Loucy (cell line): Measurements from ENCODE around the gene PMEPA1.

Experiments used
- EZH2phosphoT487 ChIP-seq: fragments of 200-600 bp; IDR thresholded peaks from 2 replicates; pipeline ENCODE4 v1.6.1; 2018; ENCODE audit warnings: antibody characterized with exemption, mild to moderate bottlenecking, moderate library complexity, borderline replicate concordance
- TF ChIP-seq, protein P1 (sequence below): fragments of 200-600 bp; sonication (generic); conservative IDR thresholded peaks from 2 replicates; pipeline ENCODE4 v1.5.1; 2014; ENCODE audit warnings: mild to moderate bottlenecking, antibody characterized with exemption, low read length

DNA sequence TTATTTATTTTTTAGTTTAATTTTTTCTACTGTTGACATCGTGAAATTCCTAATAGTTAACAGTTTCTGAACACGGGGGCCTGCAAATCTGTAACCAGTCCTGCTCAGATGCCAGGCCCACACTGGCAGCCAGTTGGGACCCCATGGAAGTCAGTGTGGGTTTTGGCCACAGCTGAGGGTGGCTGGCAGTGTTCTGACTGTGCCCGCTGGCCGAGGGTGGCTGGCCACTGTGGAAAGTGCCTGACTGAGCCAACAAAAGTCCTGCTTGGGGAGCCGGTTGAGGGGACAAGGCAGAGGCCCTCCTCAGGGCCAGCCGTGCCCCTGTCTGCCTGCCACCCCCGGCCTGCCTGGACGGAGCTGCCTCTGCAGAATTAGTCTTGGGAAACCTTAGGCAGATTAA lies 4.1 kb upstream of the PMEPA1 start:
- TF ChIP-seq, protein P1, sequence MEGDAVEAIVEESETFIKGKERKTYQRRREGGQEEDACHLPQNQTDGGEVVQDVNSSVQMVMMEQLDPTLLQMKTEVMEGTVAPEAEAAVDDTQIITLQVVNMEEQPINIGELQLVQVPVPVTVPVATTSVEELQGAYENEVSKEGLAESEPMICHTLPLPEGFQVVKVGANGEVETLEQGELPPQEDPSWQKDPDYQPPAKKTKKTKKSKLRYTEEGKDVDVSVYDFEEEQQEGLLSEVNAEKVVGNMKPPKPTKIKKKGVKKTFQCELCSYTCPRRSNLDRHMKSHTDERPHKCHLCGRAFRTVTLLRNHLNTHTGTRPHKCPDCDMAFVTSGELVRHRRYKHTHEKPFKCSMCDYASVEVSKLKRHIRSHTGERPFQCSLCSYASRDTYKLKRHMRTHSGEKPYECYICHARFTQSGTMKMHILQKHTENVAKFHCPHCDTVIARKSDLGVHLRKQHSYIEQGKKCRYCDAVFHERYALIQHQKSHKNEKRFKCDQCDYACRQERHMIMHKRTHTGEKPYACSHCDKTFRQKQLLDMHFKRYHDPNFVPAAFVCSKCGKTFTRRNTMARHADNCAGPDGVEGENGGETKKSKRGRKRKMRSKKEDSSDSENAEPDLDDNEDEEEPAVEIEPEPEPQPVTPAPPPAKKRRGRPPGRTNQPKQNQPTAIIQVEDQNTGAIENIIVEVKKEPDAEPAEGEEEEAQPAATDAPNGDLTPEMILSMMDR = no peak
- no peak for TF ChIP-seq EZH2phosphoT487
